NB4 (cell line): Measurements from ENCODE around the gene TBC1D22A.

Experiments used
- DNase-seq: peaks from one replicate; pipeline ENCODE4 v3.0.0; 2010; ENCODE audit warnings: low read depth
- H3K4me3 ChIP-seq: one replicate; pipeline ENCODE4 v1.5.1; 2011; ENCODE audit warnings: mild to moderate bottlenecking, low read depth, low read length, moderate library complexity
- MYC ChIP-seq: IDR thresholded peaks from 2 replicates; pipeline ENCODE4 v1.6.1; 2011; ENCODE audit warnings: low read depth, low read length
- POLR2A ChIP-seq: IDR thresholded peaks from 2 replicates; pipeline ENCODE4 v1.6.1; 2011; ENCODE audit warnings: mild to moderate bottlenecking; ENCODE audit not compliant: insufficient read length; ENCODE audit errors: extremely low read depth
- TF ChIP-seq, protein P1 (sequence below): IDR thresholded peaks from one replicate; pipeline ENCODE4 v1.5.1; 2012; ENCODE audit warnings: low read depth, low read length
- TF ChIP-seq, protein P2 (sequence below): IDR thresholded peaks from 2 replicates; pipeline ENCODE4 v1.6.1; 2011; ENCODE audit warnings: low read depth, low read length

TBC1D22A gene

DNA sequence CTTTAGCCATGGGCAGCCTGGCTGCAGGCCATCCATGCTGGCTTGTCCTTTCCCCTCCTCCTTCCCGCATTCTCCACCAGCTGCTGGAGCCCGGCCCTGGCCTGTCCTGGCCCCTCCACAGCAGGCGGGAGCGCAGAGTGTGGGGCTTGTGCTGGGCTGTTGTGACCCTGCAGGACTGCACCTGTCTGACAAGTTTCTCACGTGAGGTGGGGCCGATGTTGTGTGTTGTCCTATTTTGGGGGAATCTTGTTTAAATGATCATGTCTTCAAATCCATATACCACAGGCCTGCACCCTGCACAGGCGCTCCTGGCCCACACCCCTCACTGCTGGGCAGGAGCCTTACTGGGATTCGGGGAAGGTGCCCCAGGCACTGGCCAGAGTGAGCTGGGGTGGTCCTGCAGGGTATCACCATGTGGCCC lies 30.4 kb downstream of the TBC1D22A start:
- DNase-seq: no peak
- H3K4me3 ChIP-seq: no peak overlapping the region
- TF ChIP-seq, protein P1, sequence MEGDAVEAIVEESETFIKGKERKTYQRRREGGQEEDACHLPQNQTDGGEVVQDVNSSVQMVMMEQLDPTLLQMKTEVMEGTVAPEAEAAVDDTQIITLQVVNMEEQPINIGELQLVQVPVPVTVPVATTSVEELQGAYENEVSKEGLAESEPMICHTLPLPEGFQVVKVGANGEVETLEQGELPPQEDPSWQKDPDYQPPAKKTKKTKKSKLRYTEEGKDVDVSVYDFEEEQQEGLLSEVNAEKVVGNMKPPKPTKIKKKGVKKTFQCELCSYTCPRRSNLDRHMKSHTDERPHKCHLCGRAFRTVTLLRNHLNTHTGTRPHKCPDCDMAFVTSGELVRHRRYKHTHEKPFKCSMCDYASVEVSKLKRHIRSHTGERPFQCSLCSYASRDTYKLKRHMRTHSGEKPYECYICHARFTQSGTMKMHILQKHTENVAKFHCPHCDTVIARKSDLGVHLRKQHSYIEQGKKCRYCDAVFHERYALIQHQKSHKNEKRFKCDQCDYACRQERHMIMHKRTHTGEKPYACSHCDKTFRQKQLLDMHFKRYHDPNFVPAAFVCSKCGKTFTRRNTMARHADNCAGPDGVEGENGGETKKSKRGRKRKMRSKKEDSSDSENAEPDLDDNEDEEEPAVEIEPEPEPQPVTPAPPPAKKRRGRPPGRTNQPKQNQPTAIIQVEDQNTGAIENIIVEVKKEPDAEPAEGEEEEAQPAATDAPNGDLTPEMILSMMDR: no peak
- no peak for TF ChIP-seq MYC

DNA sequence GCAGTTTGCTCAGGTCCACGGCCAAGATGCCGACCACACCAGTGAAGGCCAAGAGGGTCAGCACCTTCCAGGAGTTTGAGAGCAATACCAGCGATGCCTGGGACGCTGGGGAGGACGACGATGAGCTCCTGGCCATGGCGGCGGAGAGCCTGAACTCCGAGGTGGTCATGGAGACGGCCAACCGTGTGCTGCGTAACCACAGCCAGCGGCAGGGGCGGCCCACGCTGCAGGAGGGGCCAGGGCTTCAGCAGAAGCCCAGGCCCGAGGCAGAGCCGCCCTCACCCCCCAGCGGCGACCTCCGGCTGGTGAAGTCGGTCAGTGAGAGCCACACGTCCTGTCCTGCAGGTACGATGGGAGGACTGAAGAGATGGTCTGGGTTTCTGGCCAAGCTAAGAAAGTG lies 31.0 kb downstream of the TBC1D22A start:
- DNase-seq: no peak
- H3K4me3 ChIP-seq: no peak overlapping the region
- TF ChIP-seq, protein P1: no peak
- TF ChIP-seq MYC: no peak
- no peak for TF ChIP-seq POLR2A
- TF ChIP-seq, protein P2, sequence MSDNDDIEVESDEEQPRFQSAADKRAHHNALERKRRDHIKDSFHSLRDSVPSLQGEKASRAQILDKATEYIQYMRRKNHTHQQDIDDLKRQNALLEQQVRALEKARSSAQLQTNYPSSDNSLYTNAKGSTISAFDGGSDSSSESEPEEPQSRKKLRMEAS: no peak

DNA sequence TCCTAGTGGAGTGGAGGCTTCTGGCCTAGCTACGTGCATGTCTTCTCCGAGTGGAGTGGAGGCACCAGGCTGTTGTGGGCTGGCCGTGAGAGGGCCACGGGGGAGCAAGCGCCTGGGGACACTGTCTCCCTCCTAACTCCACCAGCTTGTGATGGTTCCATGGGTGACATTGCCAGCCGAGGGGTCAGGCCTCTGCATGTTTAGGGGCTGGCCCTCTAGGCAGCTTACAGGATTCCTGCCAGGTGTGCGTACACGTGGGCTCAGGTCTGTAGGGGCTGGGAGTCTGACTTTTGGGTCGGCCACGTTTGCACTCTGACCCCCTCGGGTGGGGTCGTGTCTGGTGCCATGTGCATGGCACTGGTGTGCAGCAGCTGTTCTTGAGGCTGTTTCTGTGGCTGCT lies 31.6 kb downstream of the TBC1D22A start:
- TF ChIP-seq, protein P1: no peak
- TF ChIP-seq POLR2A (no peak), MYC (no peak)
- TF ChIP-seq, protein P2: no peak
- no peak for DNase-seq
- no peak overlapping the region for H3K4me3 ChIP-seq

DNA sequence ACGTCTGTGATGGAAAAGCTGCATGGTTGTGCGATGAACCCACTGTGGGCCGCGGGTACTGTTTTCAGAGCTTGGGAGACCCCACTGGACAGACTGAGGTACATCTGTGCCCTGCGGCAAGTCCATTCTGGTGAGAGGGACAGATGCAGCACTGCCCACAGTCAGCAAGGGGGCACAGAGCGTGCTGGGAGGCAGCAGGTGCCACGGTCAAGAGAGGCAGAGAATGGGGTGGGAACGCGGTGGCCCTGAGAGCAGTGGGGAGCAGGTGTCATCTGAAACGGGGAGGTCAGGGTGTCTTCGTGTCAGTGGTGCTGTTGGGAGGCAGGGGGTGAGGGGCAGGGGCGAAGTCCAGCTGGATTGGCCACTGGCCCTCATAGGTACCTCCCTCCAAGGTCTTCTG lies 32.0 kb downstream of the TBC1D22A start:
- no peak overlapping the region for H3K4me3 ChIP-seq
- TF ChIP-seq POLR2A (no peak), MYC (no peak)
- TF ChIP-seq, protein P2: no peak
- DNase-seq: no peak

DNA sequence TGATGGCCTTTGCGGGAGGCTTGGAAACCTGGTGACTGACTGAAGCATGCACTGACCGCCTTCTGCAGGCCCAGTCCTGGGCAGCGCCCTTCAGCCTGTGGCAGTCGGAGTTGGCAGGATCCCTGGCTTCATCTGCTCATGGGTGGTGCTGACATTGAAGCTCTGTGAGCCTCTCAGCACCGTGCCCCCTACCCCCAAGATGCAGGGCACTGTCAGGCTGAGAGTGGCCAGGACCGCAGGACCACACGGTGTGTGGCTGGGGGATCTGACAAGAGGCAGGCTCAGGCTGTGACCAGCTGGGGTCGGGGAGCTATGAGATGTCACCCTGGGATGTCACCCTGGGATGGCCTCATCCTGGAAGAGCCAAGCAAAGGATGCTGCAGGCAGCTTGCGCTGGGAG lies 32.7 kb downstream of the TBC1D22A start:
- H3K4me3 ChIP-seq: no peak overlapping the region
- DNase-seq: no peak
- TF ChIP-seq, protein P2: no peak
- TF ChIP-seq, protein P1: no peak
- no peak for TF ChIP-seq POLR2A
- no peak for TF ChIP-seq MYC

DNA sequence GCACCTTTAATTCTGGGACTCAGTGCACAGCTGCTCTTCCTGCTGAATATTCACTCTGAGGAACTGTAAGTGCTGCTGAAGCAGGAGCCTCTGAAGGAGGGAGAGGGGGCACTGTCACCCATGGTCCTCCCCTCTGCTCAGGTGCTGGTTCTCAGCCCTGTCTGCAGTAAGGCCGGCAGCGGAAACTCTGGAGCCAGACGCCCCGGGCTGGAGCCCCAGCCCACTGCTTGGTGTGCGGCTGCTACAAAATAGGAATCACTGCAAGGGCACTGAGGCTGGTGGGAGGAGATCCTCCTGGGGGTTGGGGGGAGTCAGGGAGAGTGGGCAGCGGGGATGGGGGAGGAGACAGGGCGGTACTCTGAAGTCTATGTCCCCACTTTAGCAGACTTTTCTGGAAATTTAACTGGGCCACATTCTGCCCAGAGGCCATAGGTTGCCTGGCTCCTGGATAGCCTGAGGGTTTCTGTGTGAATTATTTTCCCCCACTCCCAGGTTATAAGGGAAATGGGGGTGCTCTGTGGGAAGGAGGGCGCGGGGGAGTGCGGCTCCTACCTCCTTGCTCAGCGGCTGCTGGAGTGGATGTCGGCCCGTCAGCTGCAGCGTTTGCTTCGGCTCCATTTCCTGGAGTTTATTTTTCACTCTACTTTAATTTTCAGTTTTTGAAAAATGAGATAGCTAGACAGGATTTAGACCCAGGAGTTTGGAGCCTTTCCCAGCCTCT lies 33.6 kb downstream of the TBC1D22A start:
- no peak overlapping the region for H3K4me3 ChIP-seq
- TF ChIP-seq POLR2A (no peak), MYC (no peak)
- TF ChIP-seq, protein P1: no peak
- TF ChIP-seq, protein P2: no peak
- DNase-seq: no peak
